Measurements from ENCODE around the gene ACOX2.

GRCh38 chr3:58553003-58553402 lies 16.0 kb upstream of the ACOX2 start:
- TF ChIP-seq EZH2 (IDR thresholded peaks at IDR 0.05; ENCODE audit: low read depth) (no peak), CTCF (conservative IDR thresholded peaks at IDR 0.05) (no peak)
